Activated CD4-positive, alpha-beta T cell treated with anti-CD3 and anti-CD28 coated beads, Interleukin-2, amount 50 U/mL, for 1 hour (primary cell): ENCODE measurements around the gene ANO2.
"Not testable (repeated sequence)": the region's sequence is repeated elsewhere in the genome, so short reads cannot be mapped to it uniquely, and the experiment has no call there.

Experiments
- DNase-seq: peaks from one replicate; pipeline ENCODE4 v3.0.0-alpha.2; 2020

ANO2 gene

GRCh38 chr12:5715021-5715420 lies 230.0 kb downstream of the ANO2 start:
- DNase-seq, result no peak

GRCh38 chr12:5713599-5714081 lies 231.4 kb downstream of the ANO2 start:
- DNase-seq, result no peak

GRCh38 chr12:5710260-5710878 lies 234.7 kb downstream of the ANO2 start:
- DNase-seq, result no peak

GRCh38 chr12:5708371-5708770 lies 236.7 kb downstream of the ANO2 start:
- no peak for DNase-seq

GRCh38 chr12:5706247-5706646 lies 238.8 kb downstream of the ANO2 start:
- DNase-seq, result no peak

- DNase-seq, result no peak
Measured at GRCh38 chr12:5705791-5706190, 239.3 kb downstream of the ANO2 start.

GRCh38 chr12:5694759-5695409 lies 250.2 kb downstream of the ANO2 start:
- no peak for DNase-seq

GRCh38 chr12:5692850-5693249 lies 252.2 kb downstream of the ANO2 start:
- no peak for DNase-seq

GRCh38 chr12:5691943-5692342 lies 253.1 kb downstream of the ANO2 start:
- DNase-seq, result no peak

- no peak for DNase-seq
Measured at GRCh38 chr12:5690240-5690639, 254.8 kb downstream of the ANO2 start.

GRCh38 chr12:5689773-5690172 lies 255.3 kb downstream of the ANO2 start:
- DNase-seq, result no peak

- DNase-seq, result no peak
Measured at GRCh38 chr12:5688226-5688625, 256.8 kb downstream of the ANO2 start.

GRCh38 chr12:5685935-5686334 lies 259.1 kb downstream of the ANO2 start:
- DNase-seq, result no peak

- no peak for DNase-seq
Measured at GRCh38 chr12:5684989-5685388, 260.1 kb downstream of the ANO2 start.

- no peak for DNase-seq
Measured at GRCh38 chr12:5682581-5682980, 262.5 kb downstream of the ANO2 start.

- DNase-seq, result no peak
Measured at GRCh38 chr12:5678176-5678575, 266.9 kb downstream of the ANO2 start.

- not testable (repeated sequence) for DNase-seq
Measured at GRCh38 chr12:5669624-5670023, 275.4 kb downstream of the ANO2 start.

GRCh38 chr12:5665615-5666014 lies 279.4 kb downstream of the ANO2 start:
- DNase-seq, result no peak

GRCh38 chr12:5661811-5662210 lies 283.2 kb downstream of the ANO2 start:
- DNase-seq, result no peak

- DNase-seq, result no peak
Measured at GRCh38 chr12:5660238-5660637, 284.8 kb downstream of the ANO2 start.

GRCh38 chr12:5658339-5658941 lies 286.6 kb downstream of the ANO2 start:
- DNase-seq, result not testable (repeated sequence)

- DNase-seq, result no peak
Measured at GRCh38 chr12:5656836-5657235, 288.2 kb downstream of the ANO2 start.

GRCh38 chr12:5655120-5655519 lies 289.9 kb downstream of the ANO2 start:
- DNase-seq, result no peak

- no peak for DNase-seq
Measured at GRCh38 chr12:5654019-5654418, 291.0 kb downstream of the ANO2 start.
